EL (cell line): Measurements from ENCODE around the gene PTPN1.
A peak's percentile ranks its signal among the peaks of the same experiment; 100 is the strongest.
"Not testable (repeated sequence)": the region's sequence is repeated elsewhere in the genome, so short reads cannot be mapped to it uniquely, and the experiment has no call there.

ENCODE experiments used
- DNase-seq: peaks from one replicate; pipeline ENCODE4 v3.0.0-alpha.2; 2016

The PTPN1 gene

GRCh38 chr20:50482396-50482981, 27.7 kb upstream of the PTPN1 start:
- DNase-seq: no peak

GRCh38 chr20:50484271-50484976, 25.8 kb upstream of the PTPN1 start:
- DNase-seq: no peak

DNA sequence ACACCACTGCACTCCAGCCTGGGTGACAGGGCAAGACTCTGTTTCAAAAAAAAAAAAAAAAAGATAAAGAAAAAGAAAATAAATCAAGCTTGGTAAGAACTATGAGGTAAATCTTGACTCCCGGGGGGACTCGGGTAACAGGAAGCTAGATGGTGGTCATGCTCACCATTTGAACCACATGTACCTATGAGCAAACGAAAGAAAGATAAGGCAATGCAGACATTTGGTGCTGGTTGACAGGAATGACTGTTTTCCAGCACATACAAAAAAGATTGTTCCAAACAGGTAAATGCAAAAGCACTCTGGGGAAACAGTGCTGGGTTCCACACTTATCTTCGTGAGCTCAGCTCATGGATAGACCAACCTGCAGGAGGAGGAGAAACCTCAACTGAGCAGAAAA, 22.8 kb upstream of the PTPN1 start:
- DNase-seq: no peak

- no peak for DNase-seq
Observed at GRCh38 chr20:50488236-50488806, 21.9 kb upstream of the PTPN1 start.

GRCh38 chr20:50491168-50491567, 19.0 kb upstream of the PTPN1 start:
- DNase-seq: no peak

GRCh38 chr20:50491926-50492634, 18.1 kb upstream of the PTPN1 start:
- no peak for DNase-seq

GRCh38 chr20:50493881-50494253, 16.3 kb upstream of the PTPN1 start:
- no peak for DNase-seq

GRCh38 chr20:50494428-50494827, 15.8 kb upstream of the PTPN1 start:
- no peak for DNase-seq

DNA sequence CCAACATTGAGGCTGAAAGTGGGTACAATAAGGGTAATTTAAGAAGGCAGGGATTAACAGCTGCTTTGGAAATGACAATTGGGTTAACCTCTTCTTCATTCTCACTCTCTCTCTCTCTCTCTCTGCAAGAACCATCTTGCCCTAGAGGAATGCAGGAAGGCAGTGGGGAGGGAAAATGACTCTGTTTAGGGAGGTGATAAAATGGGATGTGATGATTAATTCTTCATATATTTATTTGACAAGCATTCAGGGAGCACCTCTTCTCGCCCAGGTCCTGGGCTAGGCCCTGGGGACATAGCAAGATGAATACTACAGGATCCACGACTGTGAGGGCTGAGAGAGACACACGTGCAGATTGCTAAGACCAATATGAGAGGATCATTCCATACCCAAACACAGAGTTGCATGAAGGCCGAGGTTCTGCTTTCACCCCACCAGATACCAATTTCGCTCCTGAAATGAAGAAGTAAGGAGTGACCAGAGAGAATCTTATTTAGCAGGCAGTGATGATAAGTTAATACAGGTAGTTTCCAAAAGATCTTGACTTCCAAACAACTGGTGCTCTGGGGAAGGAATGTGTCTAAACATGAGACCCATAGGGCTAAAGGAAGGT, 13.3 kb upstream of the PTPN1 start:
- DNase-seq: peak; percentile 75

DNA sequence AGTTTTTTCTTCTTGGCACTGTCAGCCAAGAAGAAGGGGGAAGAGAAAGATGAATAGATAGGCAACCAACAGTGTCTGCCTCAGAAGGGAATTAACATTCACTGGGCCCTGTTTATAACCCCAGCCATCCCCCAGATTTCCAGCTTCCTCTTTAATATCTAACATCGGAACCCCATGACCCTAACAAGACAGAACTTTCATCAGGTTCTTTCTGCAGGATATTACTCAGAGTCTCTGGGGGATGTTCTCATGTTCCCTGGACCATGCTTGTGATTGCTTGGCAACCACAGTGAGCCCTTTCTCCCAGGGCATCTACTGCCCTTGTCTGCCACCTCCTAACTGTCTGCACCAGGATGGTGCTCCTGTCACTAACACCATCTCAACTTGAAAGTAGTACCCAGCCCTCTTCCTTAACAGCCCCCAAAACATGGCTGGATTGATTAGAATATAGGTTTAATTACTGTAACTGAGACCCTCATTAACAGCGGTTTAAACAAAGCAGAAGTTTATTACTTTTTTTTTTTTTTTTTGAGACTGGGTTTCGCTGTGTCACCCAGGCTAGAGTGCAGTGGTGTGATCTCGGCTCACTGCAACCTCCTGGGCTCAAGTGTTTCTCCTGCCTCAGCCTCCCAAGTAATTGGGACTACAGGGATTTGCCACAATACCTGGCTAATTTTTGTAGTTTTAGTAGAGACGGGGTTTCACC, 12.0 kb upstream of the PTPN1 start:
- peak; percentile 70 for DNase-seq

DNA sequence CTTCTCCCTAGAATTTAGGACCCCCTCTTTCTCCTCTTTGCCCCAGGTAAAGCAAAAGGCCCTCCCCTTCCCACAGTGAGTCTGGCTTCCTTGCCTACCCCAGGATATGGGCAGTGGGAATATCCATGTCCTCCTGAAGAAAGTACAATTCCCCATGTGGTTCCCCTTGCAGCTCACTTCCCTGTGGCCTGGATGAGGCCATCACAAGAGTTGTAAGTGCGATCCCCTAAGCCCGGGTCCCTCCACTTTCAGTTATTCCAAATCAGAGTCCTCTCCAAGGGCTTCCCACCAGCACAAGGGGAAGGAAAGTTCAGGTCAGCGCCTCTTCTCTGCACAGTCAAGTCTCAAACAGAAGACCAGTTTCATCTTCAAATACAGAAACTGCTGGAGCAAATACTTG, 10.2 kb upstream of the PTPN1 start:
- DNase-seq: no peak

GRCh38 chr20:50501972-50502745, 8.0 kb upstream of the PTPN1 start:
- DNase-seq: no peak

GRCh38 chr20:50504231-50504823, 5.9 kb upstream of the PTPN1 start:
- peak; percentile 43 for DNase-seq

DNA sequence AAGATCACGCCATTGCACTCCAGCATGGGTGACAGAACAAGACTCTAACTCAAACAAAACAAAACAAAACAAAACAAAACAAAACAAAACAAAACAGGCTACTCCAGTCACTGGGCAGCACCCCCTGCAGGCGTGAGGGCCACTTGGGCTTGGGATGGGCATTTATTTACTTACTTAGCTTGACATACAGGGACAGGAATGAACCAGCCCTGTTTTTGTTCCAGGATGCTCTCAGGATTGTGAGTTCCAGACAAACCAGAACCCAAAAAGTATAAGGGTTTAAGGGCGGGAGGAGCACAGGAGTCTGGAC, 4.0 kb upstream of the PTPN1 start:
- no peak for DNase-seq

- DNase-seq: not testable (repeated sequence)
Observed at GRCh38 chr20:50507745-50508144, 2.4 kb upstream of the PTPN1 start.

GRCh38 chr20:50508171-50508755, 1.9 kb upstream of the PTPN1 start:
- DNase-seq: no peak

DNA sequence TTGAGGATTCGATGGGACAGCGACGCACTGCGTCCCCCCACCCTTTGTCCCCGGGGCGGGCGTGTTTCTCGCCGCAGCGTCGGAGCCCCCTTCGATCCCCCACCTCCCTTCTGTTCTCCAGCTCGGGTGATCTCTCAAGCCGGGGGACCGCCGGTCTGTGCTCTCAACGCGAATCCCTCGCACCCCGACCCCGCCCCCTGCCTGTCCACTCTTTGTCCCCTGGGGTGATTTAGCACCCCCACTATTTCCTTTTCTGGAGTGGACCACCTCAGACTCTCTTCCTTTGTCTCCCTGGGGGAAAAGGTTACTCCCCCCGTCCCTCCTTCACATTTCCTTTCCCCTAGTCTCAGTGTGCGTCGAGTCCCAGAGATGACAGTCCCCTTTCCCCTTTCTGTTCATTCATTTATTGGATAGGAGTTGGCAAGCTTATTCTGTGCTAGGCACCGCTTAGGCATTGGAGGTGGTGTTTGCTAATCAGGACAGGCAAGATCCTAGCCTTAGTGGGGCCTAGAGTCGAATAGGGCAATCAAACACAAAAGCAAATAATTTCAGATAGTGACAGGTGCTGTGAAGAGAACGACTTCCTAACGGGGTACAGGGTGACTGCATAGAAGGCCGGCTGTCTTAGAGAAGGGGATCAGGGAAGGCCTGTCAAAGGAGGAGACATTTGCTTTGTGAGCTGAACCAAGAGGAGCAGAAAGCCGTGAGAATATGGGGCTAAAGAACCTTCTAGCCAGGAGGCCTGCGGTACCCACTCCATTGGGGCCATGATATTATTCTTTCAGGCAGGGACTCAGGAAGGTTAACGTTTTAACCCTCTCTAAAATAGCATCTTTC, 741 bp downstream of the PTPN1 start:
- DNase-seq: peak; percentile 27

GRCh38 chr20:50512323-50512722, 2.1 kb downstream of the PTPN1 start:
- DNase-seq: no peak

DNA sequence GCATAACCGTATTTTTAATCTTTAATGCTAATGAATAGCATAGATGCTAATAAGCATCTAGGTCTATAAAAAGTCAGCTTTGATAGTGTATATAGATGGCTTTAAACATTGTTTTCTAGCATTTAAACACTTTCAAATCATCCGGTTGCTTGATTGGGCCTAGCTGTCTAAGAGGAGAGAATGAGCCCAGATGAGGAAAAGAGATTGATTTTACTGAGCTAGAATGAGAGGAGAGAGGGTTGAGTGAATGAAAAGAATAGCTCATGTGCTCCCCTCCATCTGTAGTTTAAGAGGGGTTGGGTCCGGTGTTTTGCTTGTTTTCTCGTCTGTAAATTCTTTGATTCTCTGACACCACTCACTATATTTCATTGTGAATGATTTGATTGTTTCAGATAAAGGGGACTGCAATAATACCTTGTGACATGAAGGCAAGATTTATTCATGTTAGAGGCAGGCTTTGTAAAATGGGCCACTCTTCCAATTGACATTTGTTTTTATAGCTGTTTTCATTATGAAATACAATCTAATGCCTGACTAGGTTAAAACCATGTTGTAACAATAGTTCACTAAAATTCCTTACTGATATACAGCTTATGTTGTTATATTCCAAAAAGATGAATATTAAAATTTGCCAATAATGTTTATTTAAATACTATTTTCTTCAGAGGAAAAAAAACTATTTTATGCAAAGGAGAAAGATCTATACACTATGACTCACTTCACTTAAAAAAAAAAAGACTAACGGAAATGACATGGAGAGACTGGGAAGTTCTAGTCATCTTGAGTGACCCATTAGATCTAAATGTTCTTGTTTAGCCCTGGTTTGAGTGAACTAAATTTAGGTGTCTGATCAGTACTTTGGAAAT, 3.2 kb downstream of the PTPN1 start:
- peak; percentile 67 for DNase-seq

DNA sequence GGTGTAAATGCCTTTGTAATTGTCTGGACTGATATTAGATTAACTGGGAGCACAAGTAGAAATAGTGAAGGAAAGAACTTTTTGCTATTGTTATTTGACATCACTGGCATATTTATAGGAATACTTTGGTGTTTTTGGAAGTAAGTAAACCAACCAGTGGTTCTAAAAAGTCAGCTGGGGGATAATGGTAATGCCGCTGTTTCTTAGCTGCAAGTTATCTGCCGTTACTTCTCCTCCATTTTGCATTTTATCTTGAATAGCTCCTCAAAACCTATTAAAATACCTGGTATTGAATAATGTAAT, 3.8 kb downstream of the PTPN1 start:
- no peak for DNase-seq
